ENCODE measurements around the gene CDH12.

DNA sequence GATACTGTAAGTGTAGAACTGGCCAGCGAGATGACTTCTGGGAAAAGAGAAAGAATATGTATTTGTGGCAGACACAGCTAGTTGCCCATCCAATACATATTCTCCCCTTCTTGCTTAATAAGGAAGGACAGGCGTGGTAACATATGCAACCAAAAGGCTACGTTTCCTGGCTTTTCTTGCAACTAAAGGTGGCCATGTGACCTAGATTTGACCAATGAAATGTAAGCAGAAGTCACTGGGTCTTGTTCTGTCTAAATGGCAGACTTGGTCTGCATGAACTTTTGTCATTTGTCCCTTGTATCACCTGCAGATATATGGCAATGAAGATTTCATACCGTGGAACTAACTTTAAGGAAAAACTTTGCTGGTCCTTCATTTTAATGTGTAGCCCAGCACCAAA lies 183.8 kb downstream of the CDH12 start:
- no peak for TF ChIP-seq POLR2A (IDR thresholded peaks at IDR 0.05)
- TF ChIP-seq, protein P1, sequence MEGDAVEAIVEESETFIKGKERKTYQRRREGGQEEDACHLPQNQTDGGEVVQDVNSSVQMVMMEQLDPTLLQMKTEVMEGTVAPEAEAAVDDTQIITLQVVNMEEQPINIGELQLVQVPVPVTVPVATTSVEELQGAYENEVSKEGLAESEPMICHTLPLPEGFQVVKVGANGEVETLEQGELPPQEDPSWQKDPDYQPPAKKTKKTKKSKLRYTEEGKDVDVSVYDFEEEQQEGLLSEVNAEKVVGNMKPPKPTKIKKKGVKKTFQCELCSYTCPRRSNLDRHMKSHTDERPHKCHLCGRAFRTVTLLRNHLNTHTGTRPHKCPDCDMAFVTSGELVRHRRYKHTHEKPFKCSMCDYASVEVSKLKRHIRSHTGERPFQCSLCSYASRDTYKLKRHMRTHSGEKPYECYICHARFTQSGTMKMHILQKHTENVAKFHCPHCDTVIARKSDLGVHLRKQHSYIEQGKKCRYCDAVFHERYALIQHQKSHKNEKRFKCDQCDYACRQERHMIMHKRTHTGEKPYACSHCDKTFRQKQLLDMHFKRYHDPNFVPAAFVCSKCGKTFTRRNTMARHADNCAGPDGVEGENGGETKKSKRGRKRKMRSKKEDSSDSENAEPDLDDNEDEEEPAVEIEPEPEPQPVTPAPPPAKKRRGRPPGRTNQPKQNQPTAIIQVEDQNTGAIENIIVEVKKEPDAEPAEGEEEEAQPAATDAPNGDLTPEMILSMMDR (IDR thresholded peaks at IDR 0.05) = no peak

All from suprapubic skin (tissue), 3 donors.